ENCODE data around the gene NEK11.

NEK11 gene, protein sequence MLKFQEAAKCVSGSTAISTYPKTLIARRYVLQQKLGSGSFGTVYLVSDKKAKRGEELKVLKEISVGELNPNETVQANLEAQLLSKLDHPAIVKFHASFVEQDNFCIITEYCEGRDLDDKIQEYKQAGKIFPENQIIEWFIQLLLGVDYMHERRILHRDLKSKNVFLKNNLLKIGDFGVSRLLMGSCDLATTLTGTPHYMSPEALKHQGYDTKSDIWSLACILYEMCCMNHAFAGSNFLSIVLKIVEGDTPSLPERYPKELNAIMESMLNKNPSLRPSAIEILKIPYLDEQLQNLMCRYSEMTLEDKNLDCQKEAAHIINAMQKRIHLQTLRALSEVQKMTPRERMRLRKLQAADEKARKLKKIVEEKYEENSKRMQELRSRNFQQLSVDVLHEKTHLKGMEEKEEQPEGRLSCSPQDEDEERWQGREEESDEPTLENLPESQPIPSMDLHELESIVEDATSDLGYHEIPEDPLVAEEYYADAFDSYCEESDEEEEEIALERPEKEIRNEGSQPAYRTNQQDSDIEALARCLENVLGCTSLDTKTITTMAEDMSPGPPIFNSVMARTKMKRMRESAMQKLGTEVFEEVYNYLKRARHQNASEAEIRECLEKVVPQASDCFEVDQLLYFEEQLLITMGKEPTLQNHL

DNA sequence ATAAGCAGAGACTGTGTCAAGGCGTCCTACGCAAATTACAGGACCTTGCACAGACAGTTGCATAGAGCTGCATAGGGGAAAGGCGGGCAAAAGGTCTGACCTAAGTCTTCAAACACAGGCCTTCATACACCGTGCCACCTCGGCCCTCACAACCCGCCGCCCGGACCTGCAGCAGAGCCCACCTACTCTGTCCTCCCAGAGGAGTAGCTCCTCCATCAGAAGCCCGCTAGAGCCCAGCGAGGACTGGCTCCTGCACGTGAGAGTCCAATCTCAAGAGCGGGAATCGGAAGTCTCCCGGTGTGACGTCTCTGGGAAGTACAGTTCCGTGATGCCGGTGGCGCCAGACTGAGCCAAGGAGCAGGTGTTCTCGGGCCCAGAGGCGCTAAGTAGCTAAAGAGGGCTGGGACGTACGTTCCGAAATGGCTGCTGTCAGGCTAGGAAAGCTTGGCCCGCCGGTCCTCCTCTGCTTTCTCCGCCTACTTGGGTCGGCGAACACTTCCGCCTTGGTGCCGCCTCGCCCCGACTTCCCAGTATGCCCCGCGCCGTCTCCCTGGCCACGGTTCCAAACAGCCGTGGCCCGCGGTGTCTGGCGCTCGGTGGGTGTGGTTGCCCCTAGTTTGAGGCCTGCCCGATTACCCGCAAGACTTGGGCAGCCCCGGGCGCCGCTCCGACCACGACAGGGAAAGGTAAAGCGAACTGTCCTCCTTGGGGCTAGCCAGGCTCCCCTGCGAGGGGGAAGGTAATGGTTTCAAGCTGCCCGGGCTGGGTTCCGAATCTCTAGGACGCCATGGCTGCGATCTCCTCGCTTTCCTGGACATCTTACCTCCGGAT is at the start of gene NEK11, which contains the start of gene ASTE1:
NEK11 (plus strand) TSS at position 557 of the 831 bp plus-strand sequence. CDS start 2,832 bp downstream, outside the sequence.
ASTE1 (minus strand) TSS at position 505 of the 831 bp plus-strand sequence. CDS start 1,519 bp downstream, outside the sequence.
- Histone ChIP-seq H3K27ac (ENCODE audit: low read depth, low read length) (peak within 1 kb of the TSS; percentile 89), H3K27me3 (ENCODE audit: control insufficient read depth, insufficient read depth, low read length) (no peaks in the 10 kb centered on the region), H3K36me3 (ENCODE audit: control insufficient read depth, insufficient read depth, low read length) (no peaks in the 10 kb centered on the region), H3K4me3 (ENCODE audit: low read length) (peak within 1 kb of the TSS; percentile 90), H3K9ac (ENCODE audit: low read length) (peak within 1 kb of the TSS; percentile 91), H3K4me1 (ENCODE audit: control insufficient read depth, insufficient read depth, low read length) (peaks cover 13% of the 10 kb centered on the region)

DNA sequence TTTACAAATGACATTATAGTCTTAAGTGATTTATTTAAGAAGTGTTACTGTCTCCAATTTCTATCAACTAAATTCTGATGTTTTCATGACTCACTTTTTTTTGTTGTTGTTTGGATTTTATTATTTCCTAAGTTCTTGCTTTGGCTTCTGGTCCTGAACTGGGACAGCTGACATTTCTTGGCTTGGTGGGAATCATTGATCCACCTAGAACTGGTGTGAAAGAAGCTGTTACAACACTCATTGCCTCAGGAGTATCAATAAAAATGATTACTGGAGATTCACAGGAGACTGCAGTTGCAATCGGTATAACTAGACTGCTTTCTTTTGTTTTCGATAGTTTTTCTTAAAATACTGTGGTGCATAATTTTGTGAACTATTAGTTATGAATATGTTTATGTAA is 47.6 kb upstream of the NEK11 start:
- no peak overlapping the region for H3K27ac ChIP-seq (ENCODE audit: low read depth, low read length)
- no peaks in the 10 kb centered on the region for H3K36me3 ChIP-seq (ENCODE audit: control insufficient read depth, insufficient read depth, low read length)

DNA sequence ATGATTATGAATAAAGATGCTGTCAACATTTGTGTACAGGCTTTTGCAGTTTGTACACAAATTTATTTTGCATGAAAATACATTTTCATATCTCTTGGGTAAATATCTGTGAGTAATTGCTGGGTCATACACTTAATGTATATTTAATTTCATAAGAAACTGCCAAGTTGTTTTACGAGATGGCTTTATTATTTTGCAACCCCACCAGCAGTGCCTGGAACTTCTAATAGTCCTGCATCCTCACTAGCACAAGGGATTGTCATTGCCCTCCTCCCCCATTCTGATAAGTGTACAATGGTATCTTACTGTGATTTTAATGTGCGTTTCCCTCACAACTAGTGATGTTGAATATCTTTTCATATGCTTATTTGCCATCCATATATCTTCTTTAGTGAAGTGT is 45.2 kb upstream of the NEK11 start:
- Histone ChIP-seq H3K27ac (ENCODE audit: low read depth, low read length) (no peak overlapping the region), H3K4me3 (ENCODE audit: low read length) (no peak overlapping the region), H3K36me3 (ENCODE audit: control insufficient read depth, insufficient read depth, low read length) (no peaks in the 10 kb centered on the region), H3K27me3 (ENCODE audit: control insufficient read depth, insufficient read depth, low read length) (no peaks in the 10 kb centered on the region), H3K9ac (ENCODE audit: low read length) (no peak overlapping the region), H3K4me1 (ENCODE audit: control insufficient read depth, insufficient read depth, low read length) (no peaks in the 10 kb centered on the region)

More for the DNA sequence above, 47.6 kb upstream of the NEK11 start:
- Histone ChIP-seq H3K4me3 (ENCODE audit: low read length) (no peak overlapping the region), H3K9ac (ENCODE audit: low read length) (no peak overlapping the region), H3K4me1 (ENCODE audit: control insufficient read depth, insufficient read depth, low read length) (no peaks in the 10 kb centered on the region), H3K27me3 (ENCODE audit: control insufficient read depth, insufficient read depth, low read length) (no peaks in the 10 kb centered on the region)

DNA sequence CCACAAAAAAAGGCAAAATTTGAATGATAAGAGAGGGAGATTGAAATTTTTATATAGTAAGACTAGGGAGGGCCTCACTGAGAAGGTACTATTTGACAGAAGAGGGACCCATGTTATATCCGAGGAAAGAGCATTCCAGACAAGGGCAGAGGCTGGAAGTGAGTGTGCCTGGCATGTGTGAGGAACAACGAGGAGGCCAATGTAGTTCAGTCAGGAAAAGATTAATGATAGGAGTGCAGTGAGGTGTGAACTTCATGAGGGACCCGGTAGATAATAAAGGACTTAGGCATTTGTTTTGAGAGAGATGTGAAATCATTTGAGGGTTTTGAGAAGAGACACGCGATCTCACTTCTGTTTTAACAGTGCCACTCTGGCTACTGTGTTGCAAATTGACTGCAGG is 36.4 kb upstream of the NEK11 start:
- Histone ChIP-seq H3K4me1 (ENCODE audit: control insufficient read depth, insufficient read depth, low read length) (no peaks in the 10 kb centered on the region), H3K36me3 (ENCODE audit: control insufficient read depth, insufficient read depth, low read length) (peaks cover 2% of the 10 kb centered on the region), H3K9ac (ENCODE audit: low read length) (no peak overlapping the region), H3K27me3 (ENCODE audit: control insufficient read depth, insufficient read depth, low read length) (no peaks in the 10 kb centered on the region), H3K27ac (ENCODE audit: low read depth, low read length) (no peak overlapping the region), H3K4me3 (ENCODE audit: low read length) (no peak overlapping the region)

DNA sequence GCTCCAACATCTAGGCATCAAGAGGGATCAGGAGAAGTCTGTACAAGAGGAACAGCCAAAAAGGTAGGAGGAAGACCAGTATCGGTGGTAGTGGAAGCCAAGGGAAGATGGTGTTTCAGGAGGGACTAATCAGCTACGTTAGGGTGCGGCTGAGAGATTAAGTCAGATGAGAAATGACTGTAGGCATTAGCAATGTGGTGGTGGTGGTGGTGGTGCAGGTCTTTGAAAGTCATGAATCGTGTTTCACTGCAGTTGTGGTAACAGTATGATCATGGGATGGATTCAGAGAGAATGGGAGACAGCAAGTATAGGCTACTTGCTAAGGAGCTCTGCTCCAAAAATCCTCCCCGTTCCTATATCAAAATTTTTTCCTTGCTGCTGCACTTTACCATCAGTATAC is 35.6 kb upstream of the NEK11 start:
- H3K27me3 ChIP-seq (ENCODE audit: control insufficient read depth, insufficient read depth, low read length): no peaks in the 10 kb centered on the region
- H3K9ac ChIP-seq (ENCODE audit: low read length): no peak overlapping the region
- H3K4me3 ChIP-seq (ENCODE audit: low read length): no peak overlapping the region
- no peak overlapping the region for H3K27ac ChIP-seq (ENCODE audit: low read depth, low read length)
- H3K36me3 ChIP-seq (ENCODE audit: control insufficient read depth, insufficient read depth, low read length): peaks cover 2% of the 10 kb centered on the region
- no peaks in the 10 kb centered on the region for H3K4me1 ChIP-seq (ENCODE audit: control insufficient read depth, insufficient read depth, low read length)

DNA sequence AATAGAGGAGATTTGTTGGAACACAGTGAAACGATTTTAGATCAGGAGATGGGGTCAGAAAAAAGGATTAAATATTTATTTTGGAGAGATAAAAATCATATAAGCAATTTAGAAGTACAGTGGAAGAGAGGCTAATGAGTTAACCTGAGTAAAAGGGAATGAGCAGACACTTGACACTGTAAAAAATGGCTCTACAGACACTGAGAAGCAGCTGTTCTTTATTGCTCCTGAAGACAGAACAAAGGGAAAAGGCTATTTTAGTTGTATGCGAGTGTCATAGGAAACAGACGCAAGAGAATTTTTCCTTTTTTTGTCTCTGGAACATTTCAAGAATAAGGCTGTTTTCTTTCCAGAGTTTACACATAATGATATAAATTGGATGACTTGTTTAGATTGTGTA is 34.3 kb upstream of the NEK11 start:
- no peak overlapping the region for H3K27ac ChIP-seq (ENCODE audit: low read depth, low read length)
- peaks cover 2% of the 10 kb centered on the region for H3K36me3 ChIP-seq (ENCODE audit: control insufficient read depth, insufficient read depth, low read length)
- no peaks in the 10 kb centered on the region for H3K4me1 ChIP-seq (ENCODE audit: control insufficient read depth, insufficient read depth, low read length)

DNA sequence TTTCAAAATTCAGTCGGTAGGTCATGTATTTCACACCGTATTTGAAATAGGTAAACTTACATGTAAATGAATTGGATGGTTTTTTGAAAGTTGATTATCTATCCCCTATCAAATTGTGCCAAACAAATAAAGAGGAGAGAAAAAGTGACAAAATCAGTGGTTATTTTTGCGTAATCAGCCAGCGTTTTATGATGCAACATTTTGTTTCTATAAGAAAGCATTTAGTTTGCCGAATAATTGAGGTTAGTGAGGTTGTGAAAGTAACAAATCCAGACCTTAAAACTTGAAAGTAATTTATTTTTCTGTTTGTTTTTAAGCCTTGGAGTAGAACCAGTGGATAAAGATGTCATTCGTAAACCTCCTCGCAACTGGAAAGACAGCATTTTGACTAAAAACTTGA is 29.4 kb upstream of the NEK11 start:
- peaks cover 5% of the 10 kb centered on the region for H3K36me3 ChIP-seq (ENCODE audit: control insufficient read depth, insufficient read depth, low read length)
- no peak overlapping the region for H3K27ac ChIP-seq (ENCODE audit: low read depth, low read length)
- no peak overlapping the region for H3K9ac ChIP-seq (ENCODE audit: low read length)
- H3K4me1 ChIP-seq (ENCODE audit: control insufficient read depth, insufficient read depth, low read length): no peaks in the 10 kb centered on the region
- H3K4me3 ChIP-seq (ENCODE audit: low read length): no peak overlapping the region
- no peaks in the 10 kb centered on the region for H3K27me3 ChIP-seq (ENCODE audit: control insufficient read depth, insufficient read depth, low read length)

More for the DNA sequence above, 34.3 kb upstream of the NEK11 start:
- H3K27me3 ChIP-seq (ENCODE audit: control insufficient read depth, insufficient read depth, low read length): no peaks in the 10 kb centered on the region
- H3K9ac ChIP-seq (ENCODE audit: low read length): no peak overlapping the region
- H3K4me3 ChIP-seq (ENCODE audit: low read length): no peak overlapping the region

DNA sequence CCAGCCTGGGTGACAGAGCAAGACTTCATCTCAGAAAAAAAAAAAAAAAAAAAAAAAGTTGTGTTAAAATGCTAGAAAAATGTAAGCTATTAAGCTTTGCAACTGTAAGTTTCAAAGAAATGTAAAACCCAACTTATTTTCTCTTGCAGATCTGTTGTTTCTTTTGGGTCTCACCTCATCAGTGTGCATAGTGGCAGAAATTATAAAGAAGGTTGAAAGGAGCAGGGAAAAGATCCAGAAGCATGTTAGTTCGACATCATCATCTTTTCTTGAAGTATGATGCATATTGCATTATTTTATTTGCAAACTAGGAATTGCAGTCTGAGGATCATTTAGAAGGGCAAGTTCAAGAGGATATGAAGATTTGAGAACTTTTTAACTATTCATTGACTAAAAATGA is 25.6 kb upstream of the NEK11 start:
- Histone ChIP-seq H3K27ac (ENCODE audit: low read depth, low read length) (no peak overlapping the region), H3K4me3 (ENCODE audit: low read length) (no peak overlapping the region), H3K9ac (ENCODE audit: low read length) (no peak overlapping the region), H3K27me3 (ENCODE audit: control insufficient read depth, insufficient read depth, low read length) (no peaks in the 10 kb centered on the region), H3K36me3 (ENCODE audit: control insufficient read depth, insufficient read depth, low read length) (peaks cover 3% of the 10 kb centered on the region), H3K4me1 (ENCODE audit: control insufficient read depth, insufficient read depth, low read length) (no peaks in the 10 kb centered on the region)

DNA sequence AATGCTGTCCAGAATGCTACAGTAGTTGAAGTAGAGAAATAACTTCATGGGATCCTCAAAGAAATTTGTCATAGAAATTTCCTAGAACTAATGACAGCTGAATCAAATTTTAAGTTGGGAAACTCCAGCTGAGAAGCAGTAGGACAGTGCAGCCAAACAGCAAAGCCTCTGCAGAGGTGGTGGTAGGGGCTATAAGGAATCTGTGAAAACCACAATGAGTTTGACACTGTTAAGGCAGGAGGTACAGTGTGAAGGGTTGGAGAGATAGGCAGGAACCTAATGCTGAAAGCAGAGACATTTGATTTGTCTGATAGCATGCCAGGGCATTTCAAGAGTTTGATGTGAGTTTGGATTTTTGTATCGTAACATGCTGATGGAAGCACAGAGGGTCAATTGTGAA is 22.1 kb upstream of the NEK11 start:
- peaks cover 2% of the 10 kb centered on the region for H3K36me3 ChIP-seq (ENCODE audit: control insufficient read depth, insufficient read depth, low read length)
- no peaks in the 10 kb centered on the region for H3K27me3 ChIP-seq (ENCODE audit: control insufficient read depth, insufficient read depth, low read length)

DNA sequence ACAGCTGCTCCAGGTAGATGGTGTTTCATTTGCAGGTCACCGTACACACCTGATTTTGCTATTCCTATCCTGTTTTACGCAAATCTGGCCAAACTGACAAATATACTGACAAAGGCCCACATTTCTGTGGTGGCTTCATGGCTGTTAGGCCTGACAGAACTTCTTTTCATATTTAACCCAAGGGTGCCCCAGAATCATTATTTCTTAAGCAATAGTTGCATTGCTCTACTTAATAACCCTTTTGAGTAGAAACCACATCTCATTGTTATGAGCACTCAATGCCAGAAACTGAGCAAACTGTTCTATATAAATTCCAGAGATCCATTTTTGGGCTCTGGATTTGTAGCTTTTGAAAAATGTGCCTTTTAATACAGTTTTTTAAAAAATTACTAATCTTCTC is 19.4 kb upstream of the NEK11 start:
- Histone ChIP-seq H3K4me1 (ENCODE audit: control insufficient read depth, insufficient read depth, low read length) (no peaks in the 10 kb centered on the region), H3K27me3 (ENCODE audit: control insufficient read depth, insufficient read depth, low read length) (no peaks in the 10 kb centered on the region), H3K4me3 (ENCODE audit: low read length) (no peak overlapping the region), H3K9ac (ENCODE audit: low read length) (no peak overlapping the region), H3K36me3 (ENCODE audit: control insufficient read depth, insufficient read depth, low read length) (peaks cover 2% of the 10 kb centered on the region), H3K27ac (ENCODE audit: low read depth, low read length) (no peak overlapping the region)

More for the DNA sequence above, 22.1 kb upstream of the NEK11 start:
- H3K9ac ChIP-seq (ENCODE audit: low read length): no peak overlapping the region
- no peak overlapping the region for H3K4me3 ChIP-seq (ENCODE audit: low read length)
- no peaks in the 10 kb centered on the region for H3K4me1 ChIP-seq (ENCODE audit: control insufficient read depth, insufficient read depth, low read length)
- H3K27ac ChIP-seq (ENCODE audit: low read depth, low read length): no peak overlapping the region

DNA sequence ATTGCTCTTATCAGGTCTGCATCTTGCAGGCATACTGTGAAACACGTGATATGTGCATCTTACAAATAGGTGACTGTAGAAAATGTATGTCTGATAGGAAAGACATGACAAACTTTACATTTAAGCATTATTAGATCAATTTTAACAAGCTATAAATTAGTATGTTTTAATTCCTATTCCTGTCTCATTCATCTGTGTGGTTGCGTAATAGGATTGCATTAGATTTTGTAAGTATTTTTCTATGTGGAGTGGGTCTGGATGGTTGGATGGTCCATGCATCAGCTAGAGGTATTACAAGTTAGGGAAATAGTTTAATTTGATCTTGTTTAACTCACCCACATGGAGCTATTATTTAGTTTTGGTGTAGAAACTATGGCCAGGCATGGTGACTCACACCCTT is 18.9 kb upstream of the NEK11 start:
- H3K36me3 ChIP-seq (ENCODE audit: control insufficient read depth, insufficient read depth, low read length): peaks cover 2% of the 10 kb centered on the region
- H3K9ac ChIP-seq (ENCODE audit: low read length): no peak overlapping the region
- no peak overlapping the region for H3K4me3 ChIP-seq (ENCODE audit: low read length)
- H3K4me1 ChIP-seq (ENCODE audit: control insufficient read depth, insufficient read depth, low read length): no peaks in the 10 kb centered on the region
- no peak overlapping the region for H3K27ac ChIP-seq (ENCODE audit: low read depth, low read length)
- H3K27me3 ChIP-seq (ENCODE audit: control insufficient read depth, insufficient read depth, low read length): no peaks in the 10 kb centered on the region

DNA sequence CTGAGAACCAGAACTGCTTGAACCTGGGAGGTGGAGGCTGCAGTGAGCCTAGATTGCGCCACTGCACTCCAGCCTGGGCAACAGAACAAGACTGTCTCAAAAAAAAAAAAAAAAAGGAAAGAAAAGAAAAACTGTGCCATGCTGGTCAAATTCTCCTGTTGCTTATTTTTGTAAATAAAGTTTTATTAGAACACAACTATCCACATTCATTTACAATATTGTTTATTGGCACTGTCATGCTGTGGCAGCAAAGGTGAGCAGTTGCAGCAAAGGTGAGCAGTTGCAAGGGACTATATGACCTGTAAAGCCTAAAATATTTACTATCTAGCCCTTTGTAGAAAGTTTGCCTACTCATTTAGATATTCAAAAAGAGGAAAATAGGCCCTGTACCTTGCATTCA is 18.4 kb upstream of the NEK11 start:
- H3K27ac ChIP-seq (ENCODE audit: low read depth, low read length): no peak overlapping the region
- H3K4me1 ChIP-seq (ENCODE audit: control insufficient read depth, insufficient read depth, low read length): no peaks in the 10 kb centered on the region
- H3K27me3 ChIP-seq (ENCODE audit: control insufficient read depth, insufficient read depth, low read length): no peaks in the 10 kb centered on the region
- H3K36me3 ChIP-seq (ENCODE audit: control insufficient read depth, insufficient read depth, low read length): peaks cover 2% of the 10 kb centered on the region
- no peak overlapping the region for H3K9ac ChIP-seq (ENCODE audit: low read length)
- H3K4me3 ChIP-seq (ENCODE audit: low read length): no peak overlapping the region

Measured in rectal smooth muscle tissue (tissue), 1 donor.